CD4-positive, alpha-beta T cell treated with Interleukin-17A for 1 hour (primary cell): ENCODE data around the gene BPIFB6.
"Not testable (repeated sequence)": the region's sequence is repeated elsewhere in the genome, so short reads cannot be mapped to it uniquely, and the experiment has no call there.

Source experiments
- DNase-seq: peaks from one replicate; pipeline ENCODE4 v3.0.0-alpha.2; 2020

BPIFB6 gene

DNA sequence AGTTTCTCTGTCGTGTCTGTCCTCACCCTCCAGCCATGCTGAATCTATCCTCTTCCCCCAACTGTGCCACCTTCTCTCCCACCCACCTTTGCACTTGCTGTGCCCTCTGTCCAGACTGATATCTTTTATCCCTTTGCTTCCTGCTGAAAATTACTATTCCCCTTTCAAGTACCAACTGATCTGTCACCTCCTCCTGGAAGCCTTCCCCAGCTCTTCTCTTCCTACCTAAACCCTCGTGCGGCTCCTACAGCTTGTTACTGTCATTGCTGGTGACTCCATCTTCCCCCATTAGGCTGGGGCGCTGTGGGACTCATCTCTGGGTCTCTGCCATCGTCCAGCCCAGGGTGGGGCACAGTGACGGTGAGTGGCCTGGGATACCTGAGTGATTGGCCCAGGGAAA, 1.1 kb downstream of the BPIFB6 start:
- DNase-seq, result no peak

GRCh38 chr20:33033381-33033780, 1.9 kb downstream of the BPIFB6 start:
- DNase-seq, result no peak

DNA sequence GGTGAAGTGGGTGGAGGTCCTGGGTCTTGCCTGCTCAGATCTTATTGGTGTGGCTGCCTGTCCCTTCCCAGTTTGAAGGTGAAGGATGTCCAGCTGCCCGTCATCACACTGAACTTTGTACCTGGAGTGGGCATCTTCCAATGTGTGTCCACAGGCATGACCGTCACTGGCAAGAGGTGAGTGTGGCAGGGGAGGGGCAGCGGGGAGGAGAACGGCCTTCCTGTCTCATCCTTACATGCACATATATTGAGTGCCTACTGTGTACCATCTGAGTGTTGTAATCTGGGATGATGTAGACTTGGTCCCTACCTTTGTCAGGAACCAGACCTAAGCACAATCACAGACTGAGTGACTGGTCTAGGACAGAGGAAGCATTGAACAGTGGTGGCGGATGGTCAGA, 2.7 kb downstream of the BPIFB6 start:
- DNase-seq, result no peak

DNA sequence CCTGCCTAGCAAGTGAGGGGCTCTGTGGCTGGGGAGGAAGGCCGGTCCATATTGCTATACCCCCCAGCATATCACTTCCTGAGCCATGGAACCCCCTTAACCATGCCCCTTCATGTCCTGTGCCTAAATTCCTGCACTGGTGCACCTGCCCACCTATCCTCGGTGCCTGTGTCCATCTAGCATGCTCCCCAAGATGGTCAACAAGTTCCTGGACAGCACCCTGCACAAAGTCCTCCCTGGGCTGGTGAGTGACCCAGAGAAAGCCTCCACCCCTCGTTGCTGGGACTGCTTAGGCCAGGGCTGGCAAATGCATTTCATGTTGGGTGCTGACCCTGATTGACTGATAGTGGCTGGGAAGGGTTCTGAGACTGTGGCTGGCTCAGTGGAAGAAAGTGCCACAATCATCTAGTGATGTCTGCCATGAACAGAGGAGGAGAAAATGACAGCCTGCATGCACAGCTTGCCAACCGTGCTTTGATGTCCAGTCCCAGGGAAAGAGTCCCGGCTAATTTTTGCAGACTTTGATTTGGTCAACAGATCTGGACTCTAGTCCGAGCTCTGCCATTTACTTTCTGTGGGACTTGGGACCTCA, 3.5 kb downstream of the BPIFB6 start:
- no peak for DNase-seq

- DNase-seq, result no peak
These were observed 6.0 kb downstream of the BPIFB6 start for GRCh38 chr20:33037456-33037855.

GRCh38 chr20:33038243-33038642, 6.8 kb downstream of the BPIFB6 start:
- DNase-seq, result no peak

GRCh38 chr20:33042430-33042829, 11.0 kb downstream of the BPIFB6 start:
- DNase-seq, result no peak

DNA sequence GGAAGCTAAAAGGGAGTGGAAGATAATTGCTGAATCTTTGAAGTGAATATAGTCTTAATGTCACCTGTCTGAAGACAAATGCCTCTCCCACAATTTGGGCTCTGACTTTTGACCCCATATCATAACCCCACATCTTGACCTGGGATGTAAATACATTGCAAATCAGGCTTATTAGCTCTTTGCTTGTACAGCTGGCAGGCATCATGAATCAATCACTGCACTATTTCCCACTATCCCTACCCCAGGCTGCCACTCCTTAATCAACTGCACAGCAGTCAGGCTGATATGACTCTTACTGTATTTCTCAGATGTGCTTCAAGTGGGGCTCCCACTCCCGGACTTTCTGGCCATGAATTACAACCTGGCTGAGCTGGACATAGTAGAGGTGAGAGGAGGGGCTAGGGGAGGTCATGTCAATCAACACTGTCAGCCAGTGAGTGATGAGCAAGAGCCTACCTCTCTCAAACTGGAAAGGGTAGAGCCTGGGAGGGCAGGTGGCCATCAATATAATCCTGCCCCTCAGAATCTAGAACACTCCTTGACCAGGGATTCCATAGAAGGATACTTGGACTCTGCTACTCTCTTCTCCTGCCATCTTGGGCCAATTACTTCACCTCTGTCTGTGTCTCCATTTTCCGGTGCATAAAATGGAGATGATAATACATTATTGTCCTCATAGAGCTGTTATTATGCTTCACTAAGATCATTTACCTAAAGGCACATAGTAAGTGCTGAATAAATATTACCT, 11.7 kb downstream of the BPIFB6 start:
- DNase-seq, result no peak

- DNase-seq, result no peak
These were observed 12.3 kb downstream of the BPIFB6 start for GRCh38 chr20:33043731-33044181.

- not testable (repeated sequence) for DNase-seq
These were observed 13.8 kb downstream of the BPIFB6 start for GRCh38 chr20:33045129-33045721.

DNA sequence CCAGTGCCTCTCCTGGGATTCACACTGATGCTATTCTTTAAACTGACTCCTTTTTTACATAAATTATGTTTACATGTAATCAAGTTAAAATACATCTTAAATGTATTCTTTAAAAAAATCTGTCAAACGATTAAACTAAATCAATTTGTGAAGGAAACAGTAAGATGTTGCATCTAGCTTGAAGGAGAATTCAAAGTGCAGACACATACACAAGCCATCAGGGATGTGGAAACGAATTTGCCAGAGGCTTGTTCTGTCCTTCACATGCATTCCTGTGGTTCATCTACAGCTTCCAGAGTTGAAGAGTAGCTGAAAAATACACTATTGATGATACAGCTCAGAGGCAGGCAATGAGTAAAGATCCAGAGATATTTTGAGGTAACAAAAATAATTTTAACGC, 15.0 kb downstream of the BPIFB6 start:
- DNase-seq, result no peak

DNA sequence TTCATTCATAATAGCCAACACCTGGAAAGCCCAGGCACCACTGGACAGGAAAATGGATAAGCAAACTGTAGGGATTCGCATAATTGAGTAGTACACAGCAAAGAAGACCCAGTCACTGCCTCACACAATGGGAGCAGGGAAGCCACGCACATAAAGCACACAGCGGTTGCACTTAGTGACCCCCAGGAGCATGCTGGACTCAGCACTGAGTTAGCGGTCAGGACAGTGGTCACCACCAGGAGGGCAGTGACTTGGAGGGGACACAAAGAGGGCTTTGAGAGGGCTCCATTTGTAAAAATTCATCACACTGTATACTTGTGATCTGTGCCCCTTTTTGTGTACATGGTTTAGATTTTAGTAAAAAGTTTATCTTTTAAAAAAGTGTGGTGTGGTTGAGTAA, 19.9 kb downstream of the BPIFB6 start:
- DNase-seq, result no peak

DNA sequence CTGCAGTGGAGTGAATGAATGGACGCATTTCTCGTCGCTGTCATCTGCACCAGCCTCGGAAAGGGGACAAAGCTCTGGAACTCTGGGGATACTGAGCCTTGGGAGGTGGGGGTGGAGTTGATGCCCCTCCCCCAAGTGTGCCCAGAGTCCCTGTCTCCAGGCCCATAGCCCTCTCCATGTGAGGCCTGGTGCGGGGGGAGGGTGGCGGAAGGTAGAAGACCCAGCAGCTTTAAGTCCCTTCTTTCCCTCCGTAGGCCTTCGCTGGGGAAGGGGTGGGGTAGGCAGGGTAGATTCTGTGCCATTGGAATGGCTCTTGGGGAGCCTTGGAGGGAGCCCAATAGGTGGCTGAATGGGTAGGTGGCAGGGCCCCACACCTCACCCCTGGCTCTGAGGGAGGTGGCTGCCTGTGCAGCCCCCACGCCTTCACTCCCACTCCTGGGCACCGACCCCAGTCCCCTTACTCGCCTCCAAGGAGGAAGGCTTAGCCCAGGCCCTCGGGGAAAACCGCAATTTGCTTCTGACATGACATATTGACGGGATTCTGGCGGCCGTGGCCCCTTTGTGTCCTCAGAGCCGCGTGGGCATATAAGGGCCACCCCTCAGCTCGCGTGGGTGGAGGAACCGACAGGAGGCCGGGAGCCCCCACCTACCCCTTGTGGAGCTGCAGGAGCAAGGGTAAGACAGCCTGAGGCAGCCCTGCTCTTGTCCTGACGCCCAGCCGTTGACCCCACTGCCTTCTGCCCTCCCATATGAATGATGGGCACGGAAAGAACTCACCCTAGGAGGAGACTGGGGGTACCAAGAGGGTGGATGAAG, 22.1 kb downstream of the BPIFB6 start, which contains the start of gene BPIFB3:
TSS of gene BPIFB3 (plus strand) at position 613 of the 816 bp plus-strand sequence. CDS start 1,533 bp downstream, outside the sequence.
- DNase-seq, result no peak

GRCh38 chr20:33054381-33054780, 22.9 kb downstream of the BPIFB6 start:
- no peak for DNase-seq

- no peak for DNase-seq
These were observed 23.3 kb downstream of the BPIFB6 start for GRCh38 chr20:33054791-33055190.

DNA sequence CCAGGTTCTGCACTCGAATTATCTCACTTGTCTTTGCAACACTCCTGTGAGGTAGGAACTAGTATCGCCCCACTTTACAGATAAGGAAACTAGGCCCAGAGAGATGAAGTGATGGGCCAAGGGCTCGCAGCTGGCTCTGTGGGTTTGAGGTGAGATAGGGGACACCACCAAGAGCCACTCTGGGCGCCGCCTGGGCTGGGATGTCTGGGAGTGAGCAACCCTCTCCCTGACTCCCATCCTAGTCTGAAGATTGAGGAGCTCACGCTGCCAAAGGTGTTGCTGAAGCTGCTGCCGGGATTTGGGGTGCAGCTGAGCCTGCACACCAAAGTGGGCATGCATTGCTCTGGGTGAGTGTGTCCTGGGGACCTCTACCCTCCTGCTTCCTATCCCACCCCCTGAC, 27.7 kb downstream of the BPIFB6 start:
- DNase-seq, result no peak

DNA sequence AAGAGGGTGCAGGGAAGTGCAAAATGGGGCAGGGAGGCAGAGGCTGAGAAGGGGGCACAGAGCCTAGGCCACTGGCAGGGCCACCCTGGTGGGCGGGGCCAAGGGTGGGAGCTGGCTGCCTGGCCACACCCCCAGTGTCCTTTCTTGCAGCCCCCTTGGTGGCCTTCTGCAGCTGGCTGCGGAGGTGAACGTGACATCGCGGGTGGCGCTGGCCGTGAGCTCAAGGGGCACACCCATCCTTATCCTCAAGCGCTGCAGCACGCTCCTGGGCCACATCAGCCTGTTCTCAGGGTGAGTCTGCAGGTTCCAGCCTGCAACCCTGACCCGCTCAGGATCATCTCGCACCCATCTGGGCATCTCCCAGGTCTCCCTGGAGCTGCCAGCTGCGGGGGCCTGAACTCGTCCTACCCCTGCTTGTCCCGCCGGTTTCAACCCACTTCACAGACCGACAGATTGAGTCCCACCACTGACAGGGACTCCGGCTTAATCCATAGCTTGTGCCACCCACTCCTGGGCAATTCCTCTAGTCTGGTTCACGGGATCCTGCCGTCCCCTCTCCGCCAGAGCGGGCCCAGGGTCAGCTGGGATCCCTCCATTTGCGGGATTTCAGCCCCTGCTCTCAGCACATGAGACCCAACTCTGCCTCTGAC, 28.4 kb downstream of the BPIFB6 start:
- no peak for DNase-seq

GRCh38 chr20:33061658-33062028, 30.2 kb downstream of the BPIFB6 start:
- DNase-seq, result no peak

DNA sequence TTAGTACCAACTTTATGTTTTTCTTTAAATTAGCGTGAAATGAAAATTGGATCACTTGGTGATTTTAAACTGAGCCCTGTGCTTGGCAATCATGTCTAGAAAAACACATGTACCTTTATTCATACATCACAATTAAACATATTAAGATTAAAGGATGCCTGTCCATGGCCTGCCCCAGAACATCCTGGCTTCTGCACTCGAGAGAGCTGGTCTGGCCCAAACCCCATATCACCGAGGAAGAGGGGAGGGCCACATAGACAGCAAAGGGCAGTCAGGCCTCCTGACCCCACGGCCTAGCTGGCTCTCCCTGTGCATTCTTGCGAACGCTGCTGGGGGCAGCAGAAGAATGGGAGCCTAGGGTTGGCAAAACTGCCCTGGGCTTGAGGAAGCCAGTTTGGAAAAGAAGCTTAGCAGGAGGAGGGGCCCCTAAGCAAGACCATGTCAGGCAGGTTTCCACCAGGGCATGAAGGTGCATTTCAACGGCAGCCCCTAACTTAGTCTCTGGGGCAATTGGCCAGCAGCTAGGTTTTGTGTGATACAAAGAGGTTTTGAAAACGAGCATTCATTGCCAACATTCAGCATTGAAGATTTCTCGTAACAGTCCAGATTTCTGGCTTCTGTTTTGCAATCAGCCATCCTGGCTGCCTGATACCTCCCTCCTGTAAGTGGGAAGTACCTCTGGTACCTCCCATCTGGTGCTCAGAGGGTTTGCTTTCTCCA, 30.8 kb downstream of the BPIFB6 start:
- DNase-seq, result no peak

DNA sequence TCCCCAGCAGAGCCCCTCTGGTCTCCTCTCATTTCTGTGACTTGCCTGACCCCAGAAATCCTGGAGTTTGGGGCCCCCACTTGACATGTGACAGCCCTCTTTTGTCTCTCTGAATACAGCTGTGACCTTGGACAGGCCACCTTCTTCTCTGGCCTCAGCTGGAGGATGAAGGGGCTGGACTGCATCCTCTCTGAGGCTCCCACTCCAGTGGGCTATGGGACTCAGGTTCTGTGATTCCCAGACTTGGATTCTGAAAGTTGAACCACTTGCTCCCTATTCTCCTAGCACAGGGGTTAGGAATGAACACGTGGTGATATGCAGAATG, 31.3 kb downstream of the BPIFB6 start:
- DNase-seq, result no peak

- DNase-seq, result no peak
These were observed 31.8 kb downstream of the BPIFB6 start for GRCh38 chr20:33063271-33063670.

DNA sequence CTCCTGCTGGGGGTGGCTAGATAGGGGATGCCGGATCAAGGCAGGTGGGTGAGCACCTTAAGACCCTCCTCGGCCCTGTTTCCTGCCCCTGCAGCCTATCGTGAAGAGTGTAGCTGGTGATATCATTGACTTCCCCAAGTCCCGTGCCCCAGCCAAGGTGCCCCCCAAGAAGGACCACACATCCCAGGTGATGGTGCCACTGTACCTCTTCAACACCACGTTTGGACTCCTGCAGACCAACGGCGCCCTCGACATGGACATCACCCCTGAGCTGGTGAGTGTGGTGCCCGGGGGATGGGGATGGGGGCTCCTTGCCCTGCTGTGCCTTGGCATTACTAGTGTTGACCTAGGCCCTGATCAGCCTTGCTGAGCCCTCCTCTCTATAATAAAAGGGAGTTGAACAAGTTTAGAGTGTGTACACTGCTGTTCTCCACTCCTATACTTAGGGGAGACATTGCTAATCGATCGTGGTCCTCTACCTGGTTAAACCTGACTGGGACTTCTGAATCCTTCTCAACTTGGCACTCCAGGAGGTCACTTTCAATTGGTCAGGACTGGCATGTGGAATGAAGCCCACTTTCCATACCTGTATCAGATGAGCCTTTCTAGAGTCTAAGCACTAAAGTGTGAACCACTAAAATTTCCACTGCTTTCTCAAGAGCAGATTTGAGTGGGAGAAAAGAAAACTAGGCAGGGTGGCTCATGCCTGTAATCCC, 33.3 kb downstream of the BPIFB6 start:
- DNase-seq, result no peak
